Large intestine (tissue), 3 donors: ENCODE results near the gene BCAM. TPM values are rescaled to one million over a fixed set of nuclear protein-coding genes. Genes with fewer than 3 reads are reported as not detected.

Experiments
- DNase-seq, 2 donors: peaks; one replicate each; pipeline versions ENCODE4 v3.0.0 to v3.0.0-alpha.2; 2013
- H3K27ac ChIP-seq: one replicate; pipeline ENCODE4 v1.5.1; 2013; ENCODE audit warnings: low read length
- H3K27me3 ChIP-seq: 2 replicates; pipeline ENCODE4 v1.6.1; 2013; ENCODE audit warnings: low read length; ENCODE audit not compliant: control insufficient read depth, insufficient read depth
- H3K36me3 ChIP-seq: 2 replicates; pipeline ENCODE4 v1.6.1; 2013; ENCODE audit warnings: low read length; ENCODE audit not compliant: control insufficient read depth, insufficient read depth
- H3K4me1 ChIP-seq: one replicate; pipeline ENCODE4 v1.6.1; 2013; ENCODE audit warnings: low read length; ENCODE audit not compliant: control insufficient read depth, insufficient read depth
- H3K4me3 ChIP-seq: one replicate; pipeline ENCODE4 v1.5.1; 2013; ENCODE audit warnings: low read length
- H3K9me3 ChIP-seq: one replicate; pipeline ENCODE4 v1.6.1; 2013; ENCODE audit warnings: mild to moderate bottlenecking, low read depth, low read length, moderate library complexity; ENCODE audit not compliant: control insufficient read depth
- WGBS: methylation state at CpG from one replicate; pipeline ENCODE4 v1.1.5; 2013; ENCODE audit warnings: low lambda C conversion rate; ENCODE audit not compliant: insufficient coverage; 5-methylcytosine and 5-hydroxymethylcytosine counted together
- polyA plus RNA-seq: library from polyadenylated mRNA; unstranded; fragments of 120-200 nt; gene quantifications from one replicate; pipeline ENCODE4 v1.2.1, GENCODE V29; 2013

Gene BCAM
- polyA plus RNA-seq, 1 donor, result 154 TPM

GRCh38 chr19:44816301-44816700 is 7.4 kb downstream of the BCAM start:
- H3K9me3 ChIP-seq, result peaks cover 7% of the 10 kb centered on the region
- H3K4me3 ChIP-seq, result no peak overlapping the region
- no CpG with 5 or more reads among the region's 2 CpGs for WGBS
- H3K27me3 ChIP-seq, result no peaks in the 10 kb centered on the region
- no peak overlapping the region for H3K27ac ChIP-seq
- no peak for DNase-seq
- H3K4me1 ChIP-seq, result peaks cover 30% of the 10 kb centered on the region
- peaks cover 33% of the 10 kb centered on the region for H3K36me3 ChIP-seq

GRCh38 chr19:44817725-44818465 is 9.0 kb downstream of the BCAM start:
- Histone ChIP-seq H3K27me3 (no peaks in the 10 kb centered on the region), H3K27ac (peak overlapping the region; percentile 56)
- no CpG with 5 or more reads among the region's 8 CpGs for WGBS

GRCh38 chr19:44818466-44819031 is 9.6 kb downstream of the BCAM start:
- WGBS, result no CpG with 5 or more reads among the region's 20 CpGs
- Histone ChIP-seq H3K4me1 (peaks cover 18% of the 10 kb centered on the region), H3K27ac (peak overlapping the region; percentile 56), H3K9me3 (peaks cover 3% of the 10 kb centered on the region), H3K4me3 (no peak overlapping the region), H3K36me3 (peaks cover 26% of the 10 kb centered on the region), H3K27me3 (no peaks in the 10 kb centered on the region)
- peak; percentile 59 to 85 for DNase-seq

More at GRCh38 chr19:44817725-44818465, 9.0 kb downstream of the BCAM start:
- H3K4me3 ChIP-seq, result no peak overlapping the region
- H3K36me3 ChIP-seq, result peaks cover 32% of the 10 kb centered on the region
- peaks cover 7% of the 10 kb centered on the region for H3K9me3 ChIP-seq
- H3K4me1 ChIP-seq, result peaks cover 21% of the 10 kb centered on the region
- peak in 1 of 2 donors; percentile 50 for DNase-seq

- peaks cover 18% of the 10 kb centered on the region for H3K4me1 ChIP-seq
- DNase-seq, result no peak
- no peak overlapping the region for H3K4me3 ChIP-seq
- H3K27me3 ChIP-seq, result no peaks in the 10 kb centered on the region
- peaks cover 3% of the 10 kb centered on the region for H3K9me3 ChIP-seq
- peaks cover 18% of the 10 kb centered on the region for H3K36me3 ChIP-seq
- no CpG with 5 or more reads among the region's 28 CpGs for WGBS
- no peak overlapping the region for H3K27ac ChIP-seq
Observed at GRCh38 chr19:44819246-44819832, 10.4 kb downstream of the BCAM start.

- Histone ChIP-seq H3K4me3 (no peak overlapping the region), H3K27ac (no peak overlapping the region), H3K4me1 (peaks cover 18% of the 10 kb centered on the region), H3K9me3 (peaks cover 3% of the 10 kb centered on the region), H3K36me3 (peaks cover 7% of the 10 kb centered on the region), H3K27me3 (no peaks in the 10 kb centered on the region)
- no peak for DNase-seq
- WGBS, result no CpG with 5 or more reads among the region's 35 CpGs
Observed at GRCh38 chr19:44820648-44821609, 12.0 kb downstream of the BCAM start.

- Histone ChIP-seq H3K27me3 (no peaks in the 10 kb centered on the region), H3K27ac (no peak overlapping the region)
Observed at GRCh38 chr19:44822177-44822576, 13.3 kb downstream of the BCAM start.

GRCh38 chr19:44822670-44823372 is 13.9 kb downstream of the BCAM start:
- peaks cover 7% of the 10 kb centered on the region for H3K36me3 ChIP-seq
- H3K9me3 ChIP-seq, result peaks cover 3% of the 10 kb centered on the region
- no peaks in the 10 kb centered on the region for H3K27me3 ChIP-seq
- H3K4me1 ChIP-seq, result peaks cover 15% of the 10 kb centered on the region
- H3K4me3 ChIP-seq, result no peak overlapping the region
- no CpG with 5 or more reads among the region's 10 CpGs for WGBS
- DNase-seq, result no peak
- H3K27ac ChIP-seq, result no peak overlapping the region

More at GRCh38 chr19:44822177-44822576, 13.3 kb downstream of the BCAM start:
- H3K4me3 ChIP-seq, result no peak overlapping the region
- peaks cover 7% of the 10 kb centered on the region for H3K36me3 ChIP-seq
- H3K4me1 ChIP-seq, result peaks cover 18% of the 10 kb centered on the region
- 70% methylated on average over 2 of the region's 11 CpGs for WGBS
- H3K9me3 ChIP-seq, result peaks cover 3% of the 10 kb centered on the region
- DNase-seq, result no peak

GRCh38 chr19:44823373-44823698 is 14.4 kb downstream of the BCAM start:
- peaks cover 10% of the 10 kb centered on the region for H3K4me1 ChIP-seq
- H3K36me3 ChIP-seq, result peaks cover 7% of the 10 kb centered on the region
- H3K27me3 ChIP-seq, result no peaks in the 10 kb centered on the region
- WGBS, result no CpG with 5 or more reads among the region's 4 CpGs
- DNase-seq, result no peak
- no peak overlapping the region for H3K4me3 ChIP-seq
- no peak overlapping the region for H3K27ac ChIP-seq
- peaks cover 3% of the 10 kb centered on the region for H3K9me3 ChIP-seq

- Histone ChIP-seq H3K27ac (no peak overlapping the region), H3K4me3 (no peak overlapping the region), H3K36me3 (peaks cover 2% of the 10 kb centered on the region), H3K4me1 (no peaks in the 10 kb centered on the region), H3K27me3 (no peaks in the 10 kb centered on the region), H3K9me3 (peaks cover 3% of the 10 kb centered on the region)
- WGBS, result no CpG with 5 or more reads among the region's 4 CpGs
- DNase-seq, result no peak
Observed at GRCh38 chr19:44824761-44825160, 15.9 kb downstream of the BCAM start.
